ENCODE data around the gene C1QTNF1.
"Not testable (repeated sequence)": the region's sequence is repeated elsewhere in the genome, so short reads cannot be mapped to it uniquely, and the experiment has no call there.

DNA sequence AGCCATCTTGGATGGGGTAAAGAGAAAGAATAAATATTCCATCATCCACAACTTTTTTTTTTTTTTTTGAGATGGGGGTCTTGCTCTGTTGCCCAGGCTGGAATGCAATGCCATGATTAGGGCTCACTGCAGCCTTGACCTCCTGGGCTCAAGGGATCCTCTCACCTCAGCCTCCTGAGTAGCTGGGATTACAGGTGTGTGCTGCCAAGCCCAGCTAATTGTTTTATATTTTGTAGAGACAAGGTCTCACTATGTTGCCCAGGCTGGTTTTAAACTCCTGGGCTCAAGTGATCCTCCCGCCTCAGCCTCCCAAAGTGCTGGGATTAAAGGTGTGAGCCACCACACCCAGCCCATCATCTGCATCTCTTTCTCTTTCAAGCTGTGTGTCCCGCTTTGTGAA, 2.0 kb upstream of the C1QTNF1 start:
- TF ChIP-seq, protein P1, sequence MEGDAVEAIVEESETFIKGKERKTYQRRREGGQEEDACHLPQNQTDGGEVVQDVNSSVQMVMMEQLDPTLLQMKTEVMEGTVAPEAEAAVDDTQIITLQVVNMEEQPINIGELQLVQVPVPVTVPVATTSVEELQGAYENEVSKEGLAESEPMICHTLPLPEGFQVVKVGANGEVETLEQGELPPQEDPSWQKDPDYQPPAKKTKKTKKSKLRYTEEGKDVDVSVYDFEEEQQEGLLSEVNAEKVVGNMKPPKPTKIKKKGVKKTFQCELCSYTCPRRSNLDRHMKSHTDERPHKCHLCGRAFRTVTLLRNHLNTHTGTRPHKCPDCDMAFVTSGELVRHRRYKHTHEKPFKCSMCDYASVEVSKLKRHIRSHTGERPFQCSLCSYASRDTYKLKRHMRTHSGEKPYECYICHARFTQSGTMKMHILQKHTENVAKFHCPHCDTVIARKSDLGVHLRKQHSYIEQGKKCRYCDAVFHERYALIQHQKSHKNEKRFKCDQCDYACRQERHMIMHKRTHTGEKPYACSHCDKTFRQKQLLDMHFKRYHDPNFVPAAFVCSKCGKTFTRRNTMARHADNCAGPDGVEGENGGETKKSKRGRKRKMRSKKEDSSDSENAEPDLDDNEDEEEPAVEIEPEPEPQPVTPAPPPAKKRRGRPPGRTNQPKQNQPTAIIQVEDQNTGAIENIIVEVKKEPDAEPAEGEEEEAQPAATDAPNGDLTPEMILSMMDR (conservative IDR thresholded peaks at IDR 0.05; ENCODE audit: low read length): not testable (repeated sequence)
- TF ChIP-seq EZH2phosphoT487 (IDR thresholded peaks at IDR 0.05; ENCODE audit: borderline replicate concordance, low read depth, low read length): not testable (repeated sequence)
